BLaER1 (cell line): Measurements from ENCODE around the gene CNBP.
"Not testable (repeated sequence)": the region's sequence is repeated elsewhere in the genome, so short reads cannot be mapped to it uniquely, and the experiment has no call there.

Source experiments
- H3K27ac ChIP-seq: shearing (Covaris generic); formaldehyde crosslinking; 2 replicates; pipeline ENCODE4 v1.8.1; 2022
- H3K27me3 ChIP-seq: shearing (Covaris generic); formaldehyde crosslinking; 2 replicates; pipeline ENCODE4 v1.8.1; 2022
- H3K36me3 ChIP-seq: shearing (Covaris generic); formaldehyde crosslinking; 2 replicates; pipeline ENCODE4 v1.8.1; 2022
- H3K4me1 ChIP-seq: shearing (Covaris generic); formaldehyde crosslinking; 2 replicates; pipeline ENCODE4 v1.8.1; 2022
- H3K4me2 ChIP-seq: shearing (Covaris generic); formaldehyde crosslinking; 2 replicates; pipeline ENCODE4 v1.8.1; 2022
- H3K4me3 ChIP-seq: shearing (Covaris generic); formaldehyde crosslinking; 2 replicates; pipeline ENCODE4 v1.8.1; 2022
- H3K9ac ChIP-seq: shearing (Covaris generic); formaldehyde crosslinking; 2 replicates; pipeline ENCODE4 v1.8.1; 2022
- H3K9me3 ChIP-seq: shearing (Covaris generic); formaldehyde crosslinking; 2 replicates; pipeline ENCODE4 v1.8.1; 2022
- H4K20me1 ChIP-seq: shearing (Covaris generic); formaldehyde crosslinking; 2 replicates; pipeline ENCODE4 v1.8.1; 2022
- Cebpa-rat ChIP-seq: shearing (Covaris generic); IDR thresholded peaks from 2 replicates; pipeline ENCODE4 v1.8.1; 2022

The CNBP gene

DNA sequence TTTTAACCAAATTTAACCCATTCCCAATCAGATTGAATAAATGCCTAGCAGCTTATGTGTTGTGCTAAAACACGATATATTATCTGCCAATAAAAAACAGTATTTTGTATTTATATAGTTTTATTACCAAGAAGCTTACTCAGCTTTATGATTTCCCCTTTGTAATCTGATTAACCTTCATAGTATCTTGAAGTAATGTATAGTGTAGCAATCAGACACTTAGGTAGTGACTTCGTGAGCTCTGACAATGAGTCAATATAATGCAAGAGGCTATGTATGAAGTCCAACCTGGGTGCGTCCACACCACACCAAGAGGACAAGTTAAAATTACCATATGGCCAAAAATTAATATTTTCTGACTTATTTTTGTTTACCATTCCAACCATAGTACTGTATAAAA, 2.1 kb upstream of the CNBP start:
- Histone ChIP-seq H3K27ac (no peak overlapping the region), H3K4me3 (no peak overlapping the region), H3K9me3 (no peaks in the 10 kb centered on the region), H3K9ac (no peak overlapping the region), H3K4me2 (no peak overlapping the region), H3K27me3 (no peaks in the 10 kb centered on the region), H4K20me1 (peaks cover 23% of the 10 kb centered on the region), H3K36me3 (peaks cover 2% of the 10 kb centered on the region; the same call in 1 of the 2 replicates), H3K4me1 (peaks cover 28% of the 10 kb centered on the region)
- TF ChIP-seq Cebpa-rat: no peak

DNA sequence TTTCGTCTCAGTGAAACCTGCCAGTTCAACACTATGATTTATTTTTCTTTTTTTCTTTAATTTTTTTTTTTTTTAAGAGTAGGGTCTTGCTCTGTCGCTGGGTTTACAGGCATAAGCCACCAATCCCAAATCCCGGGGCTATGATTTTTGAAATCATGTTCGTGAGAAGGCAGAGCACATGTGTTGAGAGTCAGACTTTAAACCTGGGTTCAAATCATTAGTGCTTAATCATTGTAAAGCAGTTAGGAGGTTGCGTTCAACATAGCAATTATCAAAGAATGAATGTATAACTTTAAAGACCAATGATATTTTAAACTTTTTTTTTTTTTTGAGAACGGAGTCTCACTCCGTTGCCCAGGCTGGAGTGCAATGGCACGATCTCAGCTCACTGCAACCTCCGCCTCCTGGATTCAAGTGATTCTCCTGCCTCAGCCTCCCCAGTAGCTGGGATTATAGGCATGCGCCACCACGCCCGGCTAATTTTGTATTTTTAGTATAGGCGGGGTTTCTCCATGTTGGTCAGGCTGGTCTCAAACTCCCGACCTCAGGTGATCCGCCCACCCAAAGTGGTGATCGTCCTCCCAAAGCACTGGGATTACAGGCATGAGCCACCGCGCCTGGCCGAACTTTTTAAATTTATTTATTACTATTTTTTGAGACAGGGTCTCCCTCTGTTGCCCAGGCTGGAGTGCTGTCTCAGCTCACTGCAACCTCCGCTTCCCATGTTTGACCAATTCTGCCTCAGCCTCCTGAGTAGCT, 1.3 kb upstream of the CNBP start:
- peak overlapping the region; percentile 100 for H3K27ac ChIP-seq

DNA sequence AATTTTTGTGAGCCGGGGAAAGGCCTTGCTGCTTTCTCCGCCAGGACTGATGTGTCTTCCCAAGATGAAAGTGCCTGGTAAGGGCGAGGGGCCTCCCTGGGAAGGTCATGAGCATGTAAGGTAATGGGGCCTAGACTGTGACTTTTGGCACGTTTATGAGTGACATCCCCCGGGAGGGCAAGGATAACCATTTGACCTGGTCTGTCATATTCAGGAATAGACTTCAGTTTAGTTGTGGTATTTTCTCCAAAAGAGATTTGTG, 631 bp upstream of the CNBP start:
- Histone ChIP-seq H3K4me2 (peak overlapping the region; percentile 90), H3K36me3 (peaks cover 16% of the 10 kb centered on the region), H3K4me1 (peaks cover 43% of the 10 kb centered on the region), H3K4me3 (peak overlapping the region; percentile 90), H3K9ac (peak overlapping the region; percentile 100), H4K20me1 (peaks cover 38% of the 10 kb centered on the region), H3K9me3 (no peaks in the 10 kb centered on the region), H3K27ac (peak overlapping the region; percentile 100), H3K27me3 (no peaks in the 10 kb centered on the region)
- no peak for TF ChIP-seq Cebpa-rat

More for the DNA sequence above, 1.3 kb upstream of the CNBP start:
- peaks cover 32% of the 10 kb centered on the region for H4K20me1 ChIP-seq
- peaks cover 36% of the 10 kb centered on the region for H3K4me1 ChIP-seq
- not testable (repeated sequence) for H3K36me3 ChIP-seq, H3K27me3 ChIP-seq, H3K9me3 ChIP-seq
- peak overlapping the region; percentile 100 for H3K9ac ChIP-seq
- peak overlapping the region; percentile 90 for H3K4me3 ChIP-seq
- H3K4me2 ChIP-seq: peak overlapping the region; percentile 90

DNA sequence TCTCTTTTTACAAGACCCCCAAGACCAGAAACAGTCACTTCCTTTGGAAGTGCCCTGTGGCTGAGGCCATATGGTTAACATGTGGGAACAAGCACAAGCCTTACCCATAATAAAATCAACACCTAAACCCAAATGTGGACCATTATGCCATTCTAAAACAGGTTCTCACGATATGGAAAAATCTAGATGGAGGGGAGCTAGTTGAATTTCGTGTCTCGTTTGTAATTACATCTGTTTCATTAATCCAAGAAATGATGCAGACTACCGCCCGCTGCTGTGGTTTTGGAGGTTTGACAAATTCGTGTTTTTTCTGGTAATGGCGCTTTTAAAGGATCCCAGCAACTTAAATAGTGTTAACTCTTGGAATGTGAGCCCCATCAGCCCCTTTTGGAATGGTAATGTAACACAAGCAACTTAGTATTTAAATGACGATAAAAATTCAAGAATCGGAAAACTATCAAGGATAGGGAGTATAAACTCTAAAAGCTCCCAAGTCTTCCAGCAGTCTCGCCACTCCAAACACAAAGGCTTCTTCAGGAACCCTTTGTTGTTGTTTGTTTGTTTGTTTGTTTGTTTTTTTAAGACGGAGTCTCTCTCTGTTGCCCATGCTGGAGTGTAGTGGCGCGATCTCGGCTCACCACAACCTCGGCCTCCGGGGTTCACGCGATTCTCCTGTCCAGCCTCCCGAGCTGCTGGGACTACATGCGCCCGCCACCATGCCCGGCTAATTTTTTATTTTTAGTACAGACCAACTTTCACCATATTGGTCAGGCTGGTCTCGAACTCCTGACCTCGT, 1.1 kb downstream of the CNBP start:
- H3K27ac ChIP-seq: peak overlapping the region; percentile 100
- peak overlapping the region; percentile 93 for H3K4me2 ChIP-seq
- H3K4me1 ChIP-seq: peaks cover 54% of the 10 kb centered on the region
- H3K36me3 ChIP-seq: peaks cover 33% of the 10 kb centered on the region
- H3K9me3 ChIP-seq: no peaks in the 10 kb centered on the region
- peaks cover 55% of the 10 kb centered on the region for H4K20me1 ChIP-seq
- no peaks in the 10 kb centered on the region for H3K27me3 ChIP-seq
- H3K9ac ChIP-seq: peak overlapping the region; percentile 100
- TF ChIP-seq Cebpa-rat: no peak
- peak overlapping the region; percentile 90 for H3K4me3 ChIP-seq

DNA sequence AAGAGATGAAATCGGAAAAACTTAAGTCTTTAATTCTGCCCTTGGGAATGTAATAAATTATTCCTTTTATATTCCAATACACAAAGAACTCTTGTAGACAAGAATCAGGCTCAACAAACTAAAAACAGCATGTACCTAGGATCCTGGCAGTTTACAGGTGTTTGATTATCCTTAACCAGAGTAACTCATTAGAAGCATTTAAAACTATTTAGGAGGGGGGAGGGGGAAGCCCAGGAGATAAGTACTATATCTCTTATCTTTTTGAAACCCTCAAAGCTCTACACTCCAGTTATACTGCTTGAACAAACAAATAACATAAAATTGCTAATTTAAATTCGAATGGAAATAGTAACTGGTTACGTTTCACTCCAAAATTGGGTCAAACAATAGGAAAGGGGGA, 1.9 kb downstream of the CNBP start:
- H3K36me3 ChIP-seq: peaks cover 41% of the 10 kb centered on the region
- no peak for TF ChIP-seq Cebpa-rat
- H3K27me3 ChIP-seq: no peaks in the 10 kb centered on the region
- H3K4me2 ChIP-seq: peak overlapping the region; percentile 93
- H3K27ac ChIP-seq: peak overlapping the region; percentile 100
- H3K9me3 ChIP-seq: no peaks in the 10 kb centered on the region
- peak overlapping the region; percentile 90 for H3K4me3 ChIP-seq
- peak overlapping the region; percentile 100 for H3K9ac ChIP-seq
- peaks cover 58% of the 10 kb centered on the region for H3K4me1 ChIP-seq
- H4K20me1 ChIP-seq: peaks cover 63% of the 10 kb centered on the region

DNA sequence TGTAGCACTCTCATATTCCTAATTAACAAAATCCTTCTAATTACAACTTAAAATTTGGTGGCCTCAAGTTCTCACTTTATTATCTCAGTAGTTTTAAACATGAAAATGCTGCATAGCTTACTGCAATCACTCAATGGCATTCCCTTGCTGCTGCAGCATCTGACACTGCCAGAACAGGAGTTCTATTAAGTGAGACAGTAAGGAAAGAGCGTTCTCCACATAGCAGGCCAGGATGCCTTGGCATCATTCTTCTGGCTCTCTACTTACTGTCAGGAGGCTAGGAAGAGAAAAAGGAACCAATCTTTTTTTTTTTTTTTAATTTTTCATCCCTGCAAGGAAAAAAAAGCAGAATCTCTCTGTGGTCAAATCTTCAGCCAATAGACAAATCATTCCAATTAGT, 3.2 kb downstream of the CNBP start:
- no peak overlapping the region for H3K27ac ChIP-seq
- peaks cover 54% of the 10 kb centered on the region for H3K36me3 ChIP-seq
- no peak overlapping the region for H3K4me3 ChIP-seq
- peaks cover 57% of the 10 kb centered on the region for H3K4me1 ChIP-seq
- H3K9ac ChIP-seq: peak overlapping the region; percentile 100; the same call in 1 of the 2 replicates
- H3K27me3 ChIP-seq: no peaks in the 10 kb centered on the region
- H3K9me3 ChIP-seq: no peaks in the 10 kb centered on the region
- no peak for TF ChIP-seq Cebpa-rat
- peaks cover 77% of the 10 kb centered on the region for H4K20me1 ChIP-seq
- H3K4me2 ChIP-seq: peak overlapping the region; percentile 93

DNA sequence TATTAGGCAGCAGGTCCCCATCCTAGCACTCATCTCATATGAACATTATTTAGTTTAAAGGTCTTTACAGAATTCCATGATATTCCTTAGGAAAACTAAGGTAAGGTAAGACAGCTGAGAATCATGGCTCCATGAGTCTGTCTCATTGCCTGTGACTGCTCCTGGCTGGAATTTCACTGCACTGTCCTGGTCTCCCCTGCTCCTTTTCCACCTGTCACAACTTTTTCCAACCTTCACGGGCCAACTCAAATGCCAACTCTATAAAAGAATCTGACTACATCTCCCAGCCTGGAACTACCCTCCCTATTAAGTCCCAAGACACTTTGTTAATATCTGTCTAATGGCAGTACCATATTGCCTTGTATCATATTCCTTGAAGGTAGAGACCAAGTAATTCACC, 7.6 kb downstream of the CNBP start:
- Histone ChIP-seq H3K4me1 (peaks cover 50% of the 10 kb centered on the region), H3K9ac (no peak overlapping the region), H4K20me1 (peaks cover 100% of the 10 kb centered on the region), H3K27me3 (no peaks in the 10 kb centered on the region), H3K4me3 (no peak overlapping the region), H3K9me3 (no peaks in the 10 kb centered on the region), H3K36me3 (peaks cover 93% of the 10 kb centered on the region), H3K27ac (no peak overlapping the region), H3K4me2 (no peak overlapping the region)
- no peak for TF ChIP-seq Cebpa-rat

DNA sequence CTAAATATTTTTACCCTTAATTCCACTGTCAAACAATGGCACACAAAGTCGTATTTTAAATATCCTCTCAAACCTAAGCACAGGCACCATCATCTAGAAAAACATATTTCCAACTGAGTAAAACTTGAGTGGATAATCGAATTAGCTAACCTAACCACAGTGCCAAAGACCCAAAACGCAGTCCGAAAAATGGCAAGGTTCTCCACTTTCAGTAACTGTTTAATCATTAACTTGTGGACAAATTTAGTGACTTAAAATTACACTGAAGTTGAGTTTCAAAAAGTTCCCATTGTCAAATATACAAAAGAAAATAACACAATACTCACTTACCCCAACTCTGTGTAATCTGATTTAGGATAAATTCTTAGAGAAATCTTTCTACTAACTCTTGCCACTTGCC, 10.0 kb downstream of the CNBP start:
- H3K27ac ChIP-seq: no peak overlapping the region
- peaks cover 27% of the 10 kb centered on the region for H3K4me1 ChIP-seq
- H3K36me3 ChIP-seq: peaks cover 94% of the 10 kb centered on the region
- no peaks in the 10 kb centered on the region for H3K9me3 ChIP-seq
- no peak overlapping the region for H3K4me3 ChIP-seq
- TF ChIP-seq Cebpa-rat: no peak
- no peaks in the 10 kb centered on the region for H3K27me3 ChIP-seq
- no peak overlapping the region for H3K4me2 ChIP-seq
- H4K20me1 ChIP-seq: peaks cover 100% of the 10 kb centered on the region
- H3K9ac ChIP-seq: no peak overlapping the region

DNA sequence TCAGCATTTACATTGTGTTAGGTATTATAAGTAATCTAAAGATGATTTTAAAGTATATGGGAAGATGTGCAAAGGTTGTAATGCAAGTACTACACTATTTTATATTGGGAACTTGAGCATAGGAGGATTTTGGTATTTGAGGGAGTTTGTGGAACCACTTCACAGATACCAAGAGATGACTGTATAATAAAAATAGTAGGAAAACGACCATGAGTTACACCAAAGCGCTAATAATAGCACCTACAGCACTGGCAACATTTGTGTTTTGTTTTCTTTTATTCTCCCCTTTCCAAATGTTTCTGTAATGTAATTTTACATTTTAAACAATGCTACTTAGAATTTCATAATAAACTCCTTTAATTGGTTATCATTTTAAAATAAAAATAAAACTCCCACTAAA, 10.5 kb downstream of the CNBP start:
- H4K20me1 ChIP-seq: peaks cover 100% of the 10 kb centered on the region
- H3K4me2 ChIP-seq: no peak overlapping the region
- H3K36me3 ChIP-seq: peaks cover 94% of the 10 kb centered on the region

DNA sequence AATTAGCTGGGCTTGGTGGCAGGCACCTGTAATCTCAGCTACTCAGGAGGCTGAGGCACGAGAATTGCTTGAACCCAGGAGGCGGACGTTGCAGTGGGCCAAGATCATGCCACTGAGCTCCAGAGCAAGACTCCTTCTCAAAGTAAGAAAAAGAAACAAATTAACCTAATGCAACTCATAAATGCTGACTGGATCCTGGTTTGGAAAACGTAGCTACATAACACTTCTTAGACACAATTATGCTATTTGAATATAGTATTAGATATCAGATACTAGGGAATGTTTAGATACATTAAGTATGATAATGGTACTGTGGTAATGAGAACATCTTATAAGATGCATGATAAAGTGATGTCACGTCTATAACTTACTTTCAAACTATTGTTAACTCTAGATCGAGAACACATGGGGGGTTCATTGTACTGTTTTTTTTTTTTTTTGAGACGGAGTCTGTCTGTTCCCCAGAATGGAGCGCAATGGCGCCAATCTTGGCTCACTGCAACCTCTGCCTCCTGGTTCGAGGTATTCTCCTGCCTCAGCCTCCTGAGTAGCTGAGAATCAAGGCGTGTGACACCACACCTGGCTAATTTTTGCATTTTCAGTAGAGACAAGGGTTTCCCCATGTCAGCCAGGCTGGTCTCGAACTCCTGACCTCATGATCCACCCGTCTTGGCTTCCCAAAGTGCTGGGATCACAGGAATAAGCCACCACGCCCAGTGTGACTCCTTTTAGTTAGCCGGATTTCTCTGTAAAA, 16.9 kb downstream of the CNBP start:
- no peak for TF ChIP-seq Cebpa-rat
- Histone ChIP-seq H3K9ac (no peak overlapping the region), H3K9me3 (no peaks in the 10 kb centered on the region), H3K27me3 (no peaks in the 10 kb centered on the region), H3K4me3 (no peak overlapping the region), H3K4me1 (peaks cover 16% of the 10 kb centered on the region), H3K4me2 (no peak overlapping the region), H4K20me1 (peaks cover 84% of the 10 kb centered on the region), H3K27ac (no peak overlapping the region), H3K36me3 (peaks cover 71% of the 10 kb centered on the region)

More for the DNA sequence above, 10.5 kb downstream of the CNBP start:
- H3K9ac ChIP-seq: no peak overlapping the region
- H3K9me3 ChIP-seq: no peaks in the 10 kb centered on the region
- H3K27me3 ChIP-seq: no peaks in the 10 kb centered on the region
- H3K27ac ChIP-seq: no peak overlapping the region
- TF ChIP-seq Cebpa-rat: no peak
- H3K4me1 ChIP-seq: peaks cover 21% of the 10 kb centered on the region
- H3K4me3 ChIP-seq: no peak overlapping the region

DNA sequence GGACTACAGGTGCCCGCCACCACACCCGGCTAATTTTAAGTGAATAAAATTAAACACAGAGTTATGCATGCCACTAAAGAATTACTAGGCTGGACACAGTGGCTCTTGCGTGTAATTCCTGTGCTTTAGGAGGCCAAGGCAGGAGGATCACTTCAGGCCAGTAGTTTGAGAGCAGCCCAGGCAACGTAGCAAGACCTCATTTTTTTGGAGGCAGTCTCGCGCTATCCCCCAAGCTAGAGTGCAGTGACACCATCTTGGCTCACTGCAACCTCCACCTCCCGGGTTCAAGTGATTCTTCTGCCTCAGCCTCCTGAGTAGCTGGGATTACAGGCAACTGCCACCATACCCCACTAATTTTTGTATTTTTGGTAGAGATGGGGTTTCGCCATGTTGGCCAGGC, 18.1 kb downstream of the CNBP start:
- peaks cover 72% of the 10 kb centered on the region for H4K20me1 ChIP-seq
- not testable (repeated sequence) for H3K27ac ChIP-seq, H3K4me2 ChIP-seq, H3K27me3 ChIP-seq, H3K9me3 ChIP-seq, H3K4me3 ChIP-seq, H3K9ac ChIP-seq
- peaks cover 16% of the 10 kb centered on the region for H3K4me1 ChIP-seq
- H3K36me3 ChIP-seq: peaks cover 59% of the 10 kb centered on the region
